Activated CD8-positive, alpha-beta T cell treated with anti-CD3 and anti-CD28 coated beads for 36 hours (primary cell): ENCODE measurements around the gene CDC42EP2. TPM values are rescaled to one million over a fixed set of nuclear protein-coding genes. Genes with fewer than 3 reads are reported as not detected.

Experiments used
- ATAC-seq: fragments of 200-7000 bp; cut with Tn5 transposase; one replicate; pipeline ENCODE4 v1.10.0; 2021; ENCODE audit warnings: mild to moderate bottlenecking, moderate library complexity
- CTCF ChIA-PET: fragments of 350-600 bp; sonication (Branson Sonifier 250); formaldehyde crosslinking; loops from one replicate; lab custom pipeline; 2021; ENCODE audit warnings: antibody characterized with exemption; lab: Charles Lee
- POLR2A ChIA-PET: fragments of 350-600 bp; sonication (Branson Sonifier 250); formaldehyde crosslinking; loops from one replicate; lab custom pipeline; 2021; ENCODE audit warnings: antibody characterized with exemption; lab: Charles Lee
- DNase-seq: peaks from one replicate; pipeline ENCODE4 v3.0.0-alpha.2; 2020
- H3K27ac Mint-ChIP-seq: one replicate; pipeline ENCODE4 v1.8.0; 2021; ENCODE audit warnings: mild to moderate bottlenecking, mixed read lengths
- H3K27me3 Mint-ChIP-seq: one replicate; pipeline ENCODE4 v1.8.0; 2021; ENCODE audit warnings: mixed read lengths
- H3K36me3 Mint-ChIP-seq: one replicate; pipeline ENCODE4 v1.8.0; 2021; ENCODE audit warnings: low read depth, mixed read lengths
- H3K4me1 Mint-ChIP-seq: one replicate; pipeline ENCODE4 v1.8.0; 2021; ENCODE audit warnings: low read depth, mixed read lengths
- H3K4me3 Mint-ChIP-seq: one replicate; pipeline ENCODE4 v1.8.0; 2021; ENCODE audit warnings: mild to moderate bottlenecking, moderate library complexity, mixed read lengths
- H3K9me3 Mint-ChIP-seq: one replicate; pipeline ENCODE4 v1.8.0; 2021; ENCODE audit warnings: mixed read lengths
- intact Hi-C: fragments of 100-400 bp; cut with micrococcal nuclease; formaldehyde crosslinking; loops from one replicate; pipeline ENCODE4 v1.10.0; 2022
- total RNA-seq, 2 experiments: library from RNA; stranded (reverse); gene quantifications; one replicate each; pipeline ENCODE4 v1.2.3, GENCODE V29; 2021
- TF ChIP-seq, protein P1 (sequence below): fragments of 200-600 bp; IDR thresholded peaks from one replicate; pipeline ENCODE4 v1.8.0; 2022; ENCODE audit warnings: antibody characterized with exemption, mild to moderate bottlenecking

CDC42EP2 gene
- total RNA-seq, 2 experiments from 2014 or later, result 1.2 TPM; not detected in 1

DNA sequence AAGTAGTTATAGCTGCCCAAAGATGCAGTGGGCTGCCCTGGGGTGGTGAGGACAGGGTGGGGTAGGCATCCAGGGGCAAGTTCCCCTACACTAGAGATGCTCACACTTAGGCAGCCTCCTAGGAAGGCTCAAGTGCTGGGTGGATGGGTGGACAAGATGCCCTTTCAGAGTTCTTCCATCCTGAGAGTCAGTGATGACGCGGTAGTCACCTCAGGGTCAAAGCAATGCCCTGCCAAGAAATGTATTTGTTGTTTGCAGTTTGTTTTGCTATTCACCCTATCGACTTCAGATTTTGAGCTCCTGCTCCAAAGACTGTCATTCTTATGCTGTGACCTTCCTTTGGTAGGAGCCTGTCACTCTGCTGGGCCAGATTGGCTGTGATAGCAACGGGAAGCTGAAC lies 34.0 kb upstream of the CDC42EP2 start:
- Mint-ChIP-seq H3K27me3 (no peaks in the 10 kb centered on the region), H3K4me3 (no peak overlapping the region), H3K27ac (peak overlapping the region; percentile 83), H3K4me1 (peaks cover 17% of the 10 kb centered on the region), H3K9me3 (no peaks in the 10 kb centered on the region), H3K36me3 (peaks cover 73% of the 10 kb centered on the region)
- ATAC-seq (no peak), DNase-seq (no peak)
- ChIA-PET CTCF (interaction anchor here (0.7 to 5.9 kb wide), 7 partner anchors 9 to 66 kb away, joined by 3 to 35 read pairs (median 4); partner anchors contain the start of gene CDC42EP2), POLR2A (interaction anchor here (0.6 to 1.4 kb wide), 6 partner anchors 10 to 158 kb away, joined by 3 to 4 read pairs (median 3); no protein-coding TSS in a partner anchor)
- intact Hi-C loops, result no loop called here
- TF ChIP-seq, protein P1, sequence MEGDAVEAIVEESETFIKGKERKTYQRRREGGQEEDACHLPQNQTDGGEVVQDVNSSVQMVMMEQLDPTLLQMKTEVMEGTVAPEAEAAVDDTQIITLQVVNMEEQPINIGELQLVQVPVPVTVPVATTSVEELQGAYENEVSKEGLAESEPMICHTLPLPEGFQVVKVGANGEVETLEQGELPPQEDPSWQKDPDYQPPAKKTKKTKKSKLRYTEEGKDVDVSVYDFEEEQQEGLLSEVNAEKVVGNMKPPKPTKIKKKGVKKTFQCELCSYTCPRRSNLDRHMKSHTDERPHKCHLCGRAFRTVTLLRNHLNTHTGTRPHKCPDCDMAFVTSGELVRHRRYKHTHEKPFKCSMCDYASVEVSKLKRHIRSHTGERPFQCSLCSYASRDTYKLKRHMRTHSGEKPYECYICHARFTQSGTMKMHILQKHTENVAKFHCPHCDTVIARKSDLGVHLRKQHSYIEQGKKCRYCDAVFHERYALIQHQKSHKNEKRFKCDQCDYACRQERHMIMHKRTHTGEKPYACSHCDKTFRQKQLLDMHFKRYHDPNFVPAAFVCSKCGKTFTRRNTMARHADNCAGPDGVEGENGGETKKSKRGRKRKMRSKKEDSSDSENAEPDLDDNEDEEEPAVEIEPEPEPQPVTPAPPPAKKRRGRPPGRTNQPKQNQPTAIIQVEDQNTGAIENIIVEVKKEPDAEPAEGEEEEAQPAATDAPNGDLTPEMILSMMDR, result no peak

DNA sequence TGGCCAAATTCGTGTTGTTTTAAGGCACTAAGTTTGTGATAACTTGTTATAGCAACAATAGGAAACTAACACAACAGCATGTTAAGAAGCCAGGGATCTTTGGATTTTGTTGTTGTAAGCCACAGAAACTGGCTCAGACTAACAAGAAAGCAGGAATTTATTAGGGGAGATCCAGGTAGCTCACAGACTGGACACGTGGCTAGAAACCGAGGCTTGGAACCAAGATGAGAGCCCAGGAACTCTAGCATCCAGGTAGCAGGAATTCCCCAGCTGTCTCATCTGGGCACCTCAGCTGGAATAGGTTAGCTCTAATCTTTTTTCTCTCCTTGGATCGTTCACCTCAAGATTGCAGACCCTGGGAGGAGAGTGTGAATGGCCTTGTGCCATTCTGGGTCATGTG lies 28.0 kb upstream of the CDC42EP2 start:
- intact Hi-C loops, result no loop called here
- Mint-ChIP-seq H3K27me3 (no peaks in the 10 kb centered on the region), H3K27ac (no peak overlapping the region), H3K4me3 (no peak overlapping the region), H3K36me3 (peaks cover 61% of the 10 kb centered on the region), H3K9me3 (no peaks in the 10 kb centered on the region), H3K4me1 (no peaks in the 10 kb centered on the region)
- POLR2A ChIA-PET, result interaction anchor here (1.1 to 1.6 kb wide), 3 partner anchors 11 to 220 kb away, joined by 3 to 4 read pairs (median 4); no protein-coding TSS in a partner anchor
- CTCF ChIA-PET, result interaction anchor here (1.2 to 2.0 kb wide), 4 partner anchors 12 to 43 kb away, joined by 3 to 8 read pairs (median 4); partner anchors contain the start of gene CDC42EP2
- TF ChIP-seq, protein P1, result no peak
- DNase-seq (no peak), ATAC-seq (no peak)

GRCh38 chr11:65287601-65288000 lies 27.1 kb upstream of the CDC42EP2 start:
- Mint-ChIP-seq H3K27me3 (no peaks in the 10 kb centered on the region), H3K36me3 (peaks cover 55% of the 10 kb centered on the region), H3K4me3 (no peak overlapping the region), H3K9me3 (no peaks in the 10 kb centered on the region), H3K27ac (no peak overlapping the region), H3K4me1 (no peaks in the 10 kb centered on the region)
- ChIA-PET CTCF (interaction anchor here (1.2 to 9.4 kb wide), 2 partner anchors 13 to 28 kb away, joined by 3 to 65 read pairs; partner anchors contain the start of gene CDC42EP2), POLR2A (interaction anchor here (1.6 to 2.7 kb wide), 2 partner anchors 12 kb away, joined by 3 to 11 read pairs; no protein-coding TSS in a partner anchor)
- ATAC-seq (no peak), DNase-seq (no peak)
- intact Hi-C loops, result no loop called here
- TF ChIP-seq, protein P1, result no peak

GRCh38 chr11:65288706-65289536 lies 25.7 kb upstream of the CDC42EP2 start:
- no peak overlapping the region for H3K4me3 Mint-ChIP-seq
- ChIA-PET CTCF (interaction anchor here (1.0 to 9.4 kb wide), 4 partner anchors 14 to 41 kb away, joined by 3 to 65 read pairs (median 4); partner anchors contain the start of gene CDC42EP2), POLR2A (interaction anchor here (2.7 to 2.9 kb wide), 2 partner anchors 10 to 22 kb away, joined by 8 to 11 read pairs; no protein-coding TSS in a partner anchor)
- H3K27ac Mint-ChIP-seq, result no peak overlapping the region
- H3K36me3 Mint-ChIP-seq, result peaks cover 54% of the 10 kb centered on the region
- TF ChIP-seq, protein P1, result no peak
- no peaks in the 10 kb centered on the region for H3K4me1 Mint-ChIP-seq
- intact Hi-C loops, result no loop called here
- DNase-seq (no peak), ATAC-seq (no peak)
- no peaks in the 10 kb centered on the region for H3K27me3 Mint-ChIP-seq
- H3K9me3 Mint-ChIP-seq, result no peaks in the 10 kb centered on the region
